GM18868 (cell line): ENCODE measurements around the gene CCDC54.

ENCODE experiments used
- ATAC-seq: cut with Tn5 transposase; IDR thresholded peaks from one replicate; pipeline ENCODE4 v1.9.1; 2021; ENCODE audit warnings: mild to moderate bottlenecking, moderate library complexity; ENCODE audit not compliant: unreplicated experiment

Gene CCDC54

DNA sequence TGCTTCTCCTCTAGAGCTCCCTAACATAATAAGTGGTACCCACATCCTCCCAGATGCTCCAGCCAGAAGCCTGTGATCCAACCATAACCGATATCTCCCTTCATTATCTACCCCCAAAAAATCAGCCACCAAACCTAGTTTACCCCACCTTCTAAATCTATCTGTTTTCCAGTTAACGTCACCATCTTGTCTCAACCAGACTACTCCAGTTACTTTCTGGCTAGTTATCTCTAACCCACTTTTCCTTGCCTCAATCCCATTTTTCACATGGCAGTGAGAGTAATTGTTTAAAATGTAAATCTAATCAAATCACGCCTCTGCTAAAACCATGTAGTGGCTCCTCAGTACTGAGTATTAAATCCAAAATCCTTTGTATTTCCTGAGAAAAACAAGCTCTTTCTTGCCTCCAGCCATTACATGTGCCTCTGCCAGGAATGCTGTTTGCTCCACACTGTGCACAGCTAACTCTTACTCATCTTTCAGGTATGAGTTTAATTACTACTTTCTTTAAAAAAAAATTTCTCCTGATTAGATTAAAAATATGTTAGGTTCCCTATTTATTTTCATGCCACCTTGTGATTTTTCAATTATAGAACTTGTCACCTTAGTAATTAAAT lies 15.4 kb downstream of the CCDC54 start:
- no peak for ATAC-seq

DNA sequence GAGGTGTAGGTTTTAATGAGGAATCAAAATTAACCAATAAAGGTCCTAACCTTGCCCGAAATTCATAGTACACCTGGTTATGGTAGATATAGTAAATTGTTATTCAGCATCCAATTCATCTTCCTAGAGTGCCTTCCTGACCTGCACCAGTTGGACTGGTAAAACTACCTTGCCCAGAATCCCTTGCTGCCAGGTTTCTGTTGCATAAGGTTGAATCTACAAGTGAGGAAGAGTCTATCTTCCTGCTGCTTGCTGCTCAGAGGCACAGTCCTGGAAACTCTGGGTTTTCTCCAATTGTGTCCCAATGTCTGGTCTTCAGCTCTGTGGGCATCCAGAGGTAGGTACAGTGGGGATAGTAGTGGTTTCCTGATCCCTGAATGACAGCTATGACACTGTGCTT lies 17.3 kb downstream of the CCDC54 start:
- no peak for ATAC-seq

DNA sequence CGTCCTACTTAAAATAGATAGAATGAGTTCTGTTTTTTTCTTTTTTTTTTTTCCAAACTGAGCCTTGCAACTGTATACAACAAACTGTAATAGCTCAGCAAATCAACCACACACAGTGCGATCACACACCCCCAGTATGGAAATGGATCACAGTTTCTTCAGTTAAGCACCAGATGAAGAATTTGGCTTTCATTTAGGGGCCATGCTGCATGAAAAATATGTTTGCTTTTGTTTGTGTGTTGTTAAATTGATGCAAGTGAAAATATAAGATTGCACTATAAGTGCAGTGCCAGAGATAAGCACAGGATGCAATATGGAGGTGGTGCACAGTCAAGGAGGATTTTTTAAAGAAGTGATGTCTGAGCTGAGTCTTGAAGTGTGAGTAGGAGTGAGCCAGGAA lies 17.8 kb downstream of the CCDC54 start:
- ATAC-seq, result no peak

DNA sequence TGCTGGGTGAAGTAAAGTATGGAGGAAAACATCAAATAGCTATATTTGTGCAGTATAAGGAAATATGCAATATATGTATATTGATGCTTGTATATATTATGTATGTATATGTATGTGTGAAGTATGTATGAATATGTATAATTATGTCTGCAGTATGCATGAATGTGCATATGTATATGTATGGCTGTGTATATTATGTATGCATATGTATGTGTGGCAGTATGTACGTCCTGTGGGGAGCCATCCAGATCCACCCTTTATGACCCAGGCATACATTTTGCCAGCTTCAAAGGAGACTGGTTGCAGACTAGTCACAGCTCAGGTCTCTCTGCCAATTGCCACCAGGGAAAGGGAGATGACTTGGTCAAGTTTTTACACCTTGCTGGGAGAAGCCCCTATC lies 24.1 kb downstream of the CCDC54 start:
- ATAC-seq, result no peak

DNA sequence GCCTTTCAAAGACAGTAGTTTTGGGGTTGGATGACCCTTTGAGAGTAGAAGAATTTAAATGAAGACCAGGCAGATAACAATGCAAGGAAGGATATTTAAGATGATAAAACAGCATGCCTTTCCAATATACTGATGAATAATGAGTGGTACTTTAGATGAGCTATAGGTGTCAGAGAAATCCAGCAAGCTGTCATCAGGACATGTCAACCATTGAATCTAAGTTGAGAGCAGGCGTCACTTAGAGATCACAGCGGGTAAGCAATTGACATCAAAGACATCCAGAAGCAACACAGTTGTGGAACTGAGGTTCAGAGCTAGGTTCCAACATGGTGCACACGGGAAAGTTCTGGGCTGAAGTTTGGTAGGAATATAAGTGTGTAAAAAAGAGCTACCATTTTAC lies 25.0 kb downstream of the CCDC54 start:
- ATAC-seq, result no peak

DNA sequence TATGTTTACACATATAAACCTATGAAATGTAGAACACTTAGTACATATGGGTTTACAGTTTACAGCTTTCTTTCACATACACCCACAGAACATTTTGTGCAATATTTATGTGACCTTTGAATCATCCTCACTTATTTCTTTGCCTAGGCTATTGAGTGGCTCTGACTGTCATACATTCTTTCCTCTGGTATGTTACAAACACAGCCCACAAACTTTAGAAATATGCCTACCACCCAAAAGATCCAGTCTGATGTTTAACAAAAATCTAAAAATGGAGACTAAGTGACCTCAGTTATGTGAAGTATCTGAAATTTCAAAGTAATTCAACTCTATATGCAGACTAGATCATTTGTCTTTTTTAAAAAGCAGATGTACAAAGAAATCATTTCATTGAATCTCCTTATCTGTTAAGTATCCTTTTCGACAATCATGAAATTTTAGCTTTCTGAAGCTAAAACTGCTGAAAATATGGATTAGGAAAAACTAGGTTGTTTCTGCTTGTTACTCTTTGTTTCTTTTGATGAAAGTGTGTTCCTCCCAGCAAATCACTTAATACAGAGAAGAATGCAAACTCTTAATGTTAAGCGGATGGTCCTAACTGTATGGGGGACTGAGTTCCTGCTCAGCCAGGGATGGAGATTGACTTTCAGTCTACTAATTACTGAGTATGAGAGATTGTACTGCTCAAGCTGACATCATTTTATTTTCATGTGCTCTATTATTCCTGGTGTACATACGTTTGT lies 27.7 kb downstream of the CCDC54 start:
- no peak for ATAC-seq

DNA sequence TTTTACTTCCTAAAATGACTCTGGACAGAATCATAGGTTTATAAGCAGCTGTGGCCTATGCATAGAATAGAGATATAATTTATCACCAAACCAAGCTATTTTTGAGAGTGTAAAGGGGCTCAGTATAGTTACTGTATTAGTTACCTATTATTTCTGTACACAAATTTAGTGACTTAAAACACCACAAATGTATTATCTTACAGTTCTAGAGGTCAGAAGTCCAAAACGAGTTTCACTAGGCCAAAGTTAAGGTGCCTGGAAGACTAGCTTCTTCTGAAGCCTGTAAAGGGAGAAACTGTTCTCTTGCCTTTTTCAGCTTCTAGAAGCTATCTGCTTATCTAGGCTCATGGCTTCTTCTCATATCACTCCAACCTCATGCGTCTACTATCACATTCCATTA lies 30.1 kb downstream of the CCDC54 start:
- ATAC-seq, result no peak

DNA sequence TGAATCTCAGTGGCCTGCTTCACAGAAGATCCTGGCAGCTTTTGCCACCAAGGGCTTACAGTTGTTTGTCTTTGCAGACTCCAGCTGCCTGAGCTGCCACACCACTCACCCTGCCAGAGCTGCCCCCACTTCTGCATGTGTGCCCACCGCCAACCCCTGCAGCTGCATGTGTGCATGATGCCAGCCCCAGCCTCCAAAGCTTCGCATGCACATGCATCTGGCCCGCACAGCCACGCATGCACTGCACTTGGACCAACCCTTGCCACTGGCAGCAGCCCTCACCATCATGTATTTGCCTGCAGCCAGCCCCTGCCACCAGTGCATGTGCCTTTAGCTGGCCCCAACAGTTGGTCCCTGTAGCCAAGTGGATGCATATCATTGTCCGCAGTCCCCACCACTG lies 31.3 kb downstream of the CCDC54 start:
- ATAC-seq, result no peak

DNA sequence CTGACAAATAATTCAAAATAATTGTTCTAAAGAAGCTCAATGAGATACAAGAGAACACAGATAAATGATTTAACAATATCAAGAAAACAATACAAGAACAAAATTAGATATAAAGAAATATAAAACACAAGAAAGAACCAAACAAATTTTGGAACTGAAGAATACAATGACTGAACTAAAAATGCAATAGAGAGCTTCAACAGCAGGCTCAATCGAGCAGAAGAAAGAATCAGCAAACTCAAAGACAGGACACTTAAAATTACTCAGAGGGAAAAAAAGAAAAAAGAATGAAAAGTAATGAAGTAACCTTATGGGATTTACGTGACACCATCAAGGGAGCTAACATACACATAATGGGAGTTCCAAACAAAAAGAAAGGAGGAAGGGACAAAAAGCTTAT lies 32.1 kb downstream of the CCDC54 start:
- no peak for ATAC-seq

DNA sequence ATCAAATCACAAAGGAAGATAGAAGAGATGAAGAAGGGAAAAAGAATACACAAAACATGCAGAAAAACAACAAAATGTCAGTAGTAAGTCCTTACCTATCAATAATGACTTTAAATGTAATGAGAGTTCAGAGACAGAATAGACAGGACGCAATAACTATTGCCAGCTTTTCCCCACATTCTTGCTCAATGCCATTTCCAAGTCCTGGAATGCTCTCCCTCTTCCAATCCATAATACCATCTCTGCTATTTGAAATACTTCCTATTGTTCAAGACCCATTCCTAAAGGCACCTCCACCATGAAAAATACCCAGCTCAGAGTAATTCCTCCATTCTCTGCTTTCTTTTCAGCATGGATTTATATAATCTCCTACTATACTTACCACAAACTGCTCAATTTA lies 33.4 kb downstream of the CCDC54 start:
- ATAC-seq, result no peak

DNA sequence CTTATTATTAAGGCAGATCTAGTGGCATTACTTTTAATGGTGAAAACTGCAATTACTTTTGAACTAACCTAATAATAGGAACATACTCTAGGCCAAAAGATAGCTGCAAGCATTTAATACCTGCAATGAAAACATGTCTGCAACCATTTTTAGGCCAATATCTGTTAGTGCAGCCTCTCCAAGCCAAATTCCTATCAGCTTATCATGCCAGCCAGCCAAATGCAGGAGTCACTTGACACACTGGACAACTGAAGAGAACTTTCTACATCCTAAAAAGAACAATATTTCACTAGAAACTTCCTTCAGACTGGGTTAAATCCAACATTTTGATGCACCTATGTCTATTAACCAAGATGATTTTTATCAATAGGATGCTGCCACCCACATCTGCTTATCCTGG lies 33.8 kb downstream of the CCDC54 start:
- ATAC-seq, result no peak

DNA sequence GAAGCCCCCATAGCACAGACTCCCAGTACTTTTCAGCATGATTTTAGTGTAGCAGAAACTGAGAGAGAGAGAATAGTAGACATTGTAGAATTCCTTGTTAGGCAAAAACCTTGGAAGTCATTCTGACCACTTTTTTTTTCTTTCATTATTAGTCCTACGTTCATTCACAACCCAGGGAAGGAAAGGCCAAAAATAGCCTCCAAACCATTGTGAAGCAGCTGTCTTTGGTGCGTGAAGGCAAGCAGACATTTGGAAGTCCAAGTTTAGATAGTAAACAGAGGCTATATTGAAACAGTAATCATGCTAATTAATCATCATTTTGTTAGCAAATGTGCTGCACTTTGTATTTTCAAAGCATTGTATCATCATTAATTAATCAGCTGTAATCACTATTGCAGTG lies 34.5 kb downstream of the CCDC54 start:
- ATAC-seq, result no peak

DNA sequence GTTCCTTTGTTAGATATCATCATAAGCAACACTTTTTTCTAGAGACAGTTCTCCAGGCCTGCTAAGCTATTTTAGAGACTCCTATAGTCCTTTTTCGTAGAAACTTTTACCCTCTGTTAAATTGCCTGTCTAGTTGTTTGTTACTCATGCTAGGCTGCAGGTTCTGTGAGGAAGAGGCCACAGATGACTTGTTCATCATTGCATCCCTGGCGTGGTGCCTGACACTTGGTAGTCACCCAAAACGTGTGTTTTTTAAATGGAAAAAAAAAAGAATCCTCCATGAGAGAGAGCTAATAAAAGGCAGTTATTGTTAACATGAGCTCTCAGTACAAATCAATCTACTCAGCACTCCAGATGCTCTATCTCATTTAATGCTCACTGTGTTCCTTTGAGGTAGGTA lies 35.1 kb downstream of the CCDC54 start:
- ATAC-seq, result no peak

DNA sequence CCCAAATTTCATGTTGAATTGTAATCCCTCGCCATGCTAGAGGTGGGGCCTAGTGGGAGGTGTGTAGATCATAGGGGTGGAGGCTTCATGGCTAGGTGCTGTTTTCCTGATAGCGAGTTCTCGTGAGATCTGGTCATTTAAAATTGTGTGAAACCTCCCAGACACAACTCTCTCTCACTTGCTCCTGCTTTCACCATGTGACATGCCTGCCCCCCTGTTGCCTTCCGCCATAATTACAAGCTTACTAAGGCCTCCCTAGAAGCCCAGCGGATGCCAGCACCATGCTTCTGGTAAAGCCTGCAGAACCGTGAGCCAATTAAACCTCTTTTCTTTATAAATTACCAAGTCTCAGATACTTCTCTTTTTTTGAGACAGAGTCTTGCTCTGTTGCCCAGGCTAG lies 36.0 kb downstream of the CCDC54 start:
- no peak for ATAC-seq

DNA sequence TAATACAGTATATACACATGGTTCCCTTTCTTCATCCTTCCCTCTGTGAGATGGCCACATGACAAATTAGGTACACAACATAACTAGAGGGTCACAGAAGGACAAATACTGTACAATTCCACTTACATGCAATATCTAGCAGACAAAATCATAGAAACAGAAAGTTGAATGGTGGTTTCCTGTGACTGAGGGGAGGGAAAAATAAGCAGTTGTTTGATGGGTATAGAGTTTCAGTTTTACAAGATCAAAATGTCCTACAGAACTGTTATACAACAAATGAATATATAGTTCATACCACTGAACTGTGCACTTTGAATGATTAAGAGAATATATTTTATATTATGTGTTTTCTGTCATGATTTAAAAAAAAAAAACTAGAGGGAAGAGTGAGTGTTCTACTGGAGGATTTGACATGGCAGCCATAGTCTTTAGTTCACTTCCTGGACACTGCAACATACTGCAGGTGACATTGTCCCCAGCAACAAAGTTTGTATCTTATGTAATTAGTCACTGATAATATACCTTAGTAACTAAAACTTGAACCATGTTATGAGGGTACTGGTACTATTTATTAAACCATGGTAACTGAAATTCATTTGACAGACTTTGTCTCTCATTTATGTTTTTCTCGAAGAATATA lies 37.2 kb downstream of the CCDC54 start:
- ATAC-seq, result peak; percentile 78

DNA sequence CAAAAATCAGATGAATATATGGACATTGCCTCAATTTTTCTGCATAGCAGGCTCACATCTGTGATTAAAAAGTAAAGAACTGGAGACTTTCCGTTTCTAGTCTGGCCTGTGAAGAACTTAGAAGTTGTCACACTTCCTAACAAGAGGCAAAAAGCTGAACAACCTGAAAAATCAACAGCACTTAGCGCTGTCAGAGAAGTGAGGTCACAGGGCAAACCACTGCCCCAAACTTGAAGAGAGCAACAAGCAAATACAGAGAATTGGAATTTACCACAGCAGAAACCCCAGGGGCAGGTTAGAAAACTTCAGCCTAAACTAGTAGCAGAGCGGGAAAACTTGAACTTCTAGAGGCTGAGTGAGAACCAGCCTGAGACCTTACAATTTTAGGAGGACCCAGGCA lies 38.9 kb downstream of the CCDC54 start:
- peak; percentile 60 for ATAC-seq

DNA sequence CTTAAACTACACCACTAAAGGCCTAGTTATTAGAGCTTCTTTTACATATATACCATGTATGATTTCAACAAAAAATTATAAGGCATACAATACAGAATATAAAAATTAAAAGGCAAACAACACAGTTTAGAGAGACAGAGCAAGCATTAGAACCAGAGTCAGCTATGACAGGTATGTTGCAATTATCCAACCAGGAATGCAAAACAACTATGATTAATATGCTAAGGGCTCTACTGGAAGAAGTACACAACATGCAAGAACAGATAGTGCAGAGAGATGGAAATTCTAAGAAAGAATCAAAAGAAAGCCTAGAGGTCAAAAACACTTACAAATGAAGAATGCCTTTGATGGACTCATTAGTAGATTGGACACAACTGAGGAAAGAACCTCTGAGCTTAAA lies 39.6 kb downstream of the CCDC54 start:
- ATAC-seq, result no peak

DNA sequence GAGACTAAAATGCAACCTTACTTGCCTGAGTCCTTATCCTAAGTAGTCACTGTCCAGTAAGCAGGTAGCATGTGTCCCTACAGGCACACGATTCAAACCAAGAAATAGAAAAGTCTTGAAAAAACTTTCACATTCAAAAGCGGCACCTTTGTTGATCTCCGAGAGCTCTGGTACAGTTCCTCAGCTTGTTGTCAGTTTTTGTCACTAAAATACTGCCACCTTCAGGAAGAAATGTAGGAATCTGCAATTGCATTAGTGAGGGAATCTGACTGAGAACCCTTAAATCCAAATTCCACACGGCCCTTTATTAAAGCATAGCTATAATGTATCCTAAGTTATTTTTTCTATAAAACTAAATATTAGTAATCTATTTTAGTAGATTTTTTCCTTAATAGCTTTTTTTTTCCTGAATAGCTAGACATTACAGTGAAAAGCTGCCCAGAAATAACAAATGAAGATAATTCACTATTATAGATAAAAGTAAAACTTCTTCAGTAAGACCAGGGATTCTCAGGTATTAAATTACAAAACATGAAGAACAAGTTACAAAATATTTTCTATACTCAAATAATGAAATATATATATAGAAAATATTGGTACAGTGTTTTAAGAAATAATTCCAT lies 44.0 kb downstream of the CCDC54 start:
- peak; percentile 72 for ATAC-seq

DNA sequence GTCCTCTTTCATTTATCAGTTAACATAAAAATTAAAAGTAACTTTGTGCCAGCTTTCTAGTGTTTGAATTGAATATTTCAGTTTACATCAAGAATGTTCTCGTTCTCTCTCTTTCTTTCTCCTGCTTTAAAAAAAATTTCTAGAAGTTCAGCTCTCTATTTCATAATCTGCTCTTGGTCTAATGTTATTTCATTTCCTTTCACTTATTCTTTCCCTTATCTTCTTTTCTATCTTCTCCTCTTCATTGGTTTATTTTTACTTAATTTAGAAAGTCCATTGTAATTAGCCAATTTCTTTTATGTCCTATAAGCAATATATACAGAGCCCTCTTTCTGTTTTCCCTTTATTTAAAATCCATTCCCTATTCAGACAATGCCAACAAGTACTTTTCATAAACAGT lies 44.6 kb downstream of the CCDC54 start:
- no peak for ATAC-seq

DNA sequence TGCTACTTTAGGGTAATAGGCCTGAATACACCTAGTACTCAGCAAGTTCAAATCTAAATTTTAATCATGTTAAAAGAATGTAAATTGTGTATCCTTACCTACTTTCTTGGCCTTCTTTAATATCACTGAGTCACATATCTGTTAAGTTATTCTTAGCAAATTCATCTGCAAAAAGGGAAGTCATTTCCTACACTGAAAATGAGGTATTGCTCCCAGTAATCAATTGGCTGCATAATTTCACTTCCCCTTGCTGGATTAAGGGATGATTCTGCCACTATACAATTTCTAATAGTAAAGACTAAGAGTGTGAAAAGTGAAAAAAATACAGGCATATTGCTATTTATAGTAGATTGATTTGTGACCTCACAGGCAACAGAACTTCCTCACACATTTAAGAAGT lies 47.8 kb downstream of the CCDC54 start:
- ATAC-seq, result no peak

DNA sequence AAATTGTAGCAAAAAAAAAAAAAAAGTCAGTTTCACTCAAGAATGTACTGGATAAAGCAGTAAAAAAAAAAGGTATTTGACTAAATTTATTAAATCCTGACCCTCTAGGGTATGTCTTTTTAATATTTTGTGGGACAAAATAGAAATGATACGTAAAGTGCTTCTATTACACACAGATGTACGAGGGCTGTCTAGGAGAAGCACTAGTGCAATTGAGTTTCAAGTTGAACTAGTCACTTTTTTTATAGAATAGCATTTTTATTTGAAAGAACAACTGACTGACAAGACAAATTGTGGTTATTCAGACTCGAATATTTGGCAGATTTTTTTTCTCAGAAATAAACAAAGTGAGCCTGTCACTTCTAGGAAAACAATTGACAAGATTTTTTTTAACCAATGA lies 49.0 kb downstream of the CCDC54 start:
- ATAC-seq, result no peak
